HG02840 (cell line): ENCODE data around the gene XRRA1.
"Not testable (repeated sequence)": the region's sequence is repeated elsewhere in the genome, so short reads cannot be mapped to it uniquely, and the experiment has no call there.

Source experiments
- ATAC-seq: cut with Tn5 transposase; IDR thresholded peaks from one replicate; pipeline ENCODE4 v1.9.1; 2021; ENCODE audit warnings: mild to moderate bottlenecking, moderate library complexity, moderate number of reproducible peaks; ENCODE audit not compliant: unreplicated experiment, low FRiP score

The XRRA1 gene

GRCh38 chr11:74840486-74840885, 108.4 kb downstream of the XRRA1 start:
- ATAC-seq = no peak

GRCh38 chr11:74839971-74840370, 108.9 kb downstream of the XRRA1 start:
- ATAC-seq = no peak

- ATAC-seq = no peak
These were observed 109.4 kb downstream of the XRRA1 start for GRCh38 chr11:74839446-74839845.

GRCh38 chr11:74838188-74838587, 110.7 kb downstream of the XRRA1 start:
- ATAC-seq = no peak

- ATAC-seq = no peak
These were observed 111.7 kb downstream of the XRRA1 start for GRCh38 chr11:74837191-74837590.

- no peak for ATAC-seq
These were observed 122.0 kb downstream of the XRRA1 start for GRCh38 chr11:74826901-74827300.

GRCh38 chr11:74825596-74825995, 123.3 kb downstream of the XRRA1 start:
- not testable (repeated sequence) for ATAC-seq

GRCh38 chr11:74824285-74824982, 124.5 kb downstream of the XRRA1 start:
- no peak for ATAC-seq

- no peak for ATAC-seq
These were observed 126.7 kb downstream of the XRRA1 start for GRCh38 chr11:74822170-74822569.

GRCh38 chr11:74820763-74821162, 128.1 kb downstream of the XRRA1 start:
- ATAC-seq = no peak

- no peak for ATAC-seq
These were observed 129.5 kb downstream of the XRRA1 start for GRCh38 chr11:74819400-74819799.

- no peak for ATAC-seq
These were observed 130.5 kb downstream of the XRRA1 start for GRCh38 chr11:74818283-74818946.

- ATAC-seq = no peak
These were observed 132.2 kb downstream of the XRRA1 start for GRCh38 chr11:74816664-74817063.

- ATAC-seq = no peak
These were observed 132.9 kb downstream of the XRRA1 start for GRCh38 chr11:74815966-74816365.

GRCh38 chr11:74809801-74810200, 139.1 kb downstream of the XRRA1 start:
- no peak for ATAC-seq

GRCh38 chr11:74806267-74806666, 142.6 kb downstream of the XRRA1 start:
- no peak for ATAC-seq

- ATAC-seq = no peak
These were observed 157.4 kb downstream of the XRRA1 start for GRCh38 chr11:74791333-74792100.
